ENCODE results near the gene BBS9. TPM values are rescaled to one million over a fixed set of nuclear protein-coding genes. Genes with fewer than 3 reads are reported as not detected.

Gene BBS9
- total RNA-seq, 2 experiments from 2014 or later = 16.0 to 20.4 TPM

DNA sequence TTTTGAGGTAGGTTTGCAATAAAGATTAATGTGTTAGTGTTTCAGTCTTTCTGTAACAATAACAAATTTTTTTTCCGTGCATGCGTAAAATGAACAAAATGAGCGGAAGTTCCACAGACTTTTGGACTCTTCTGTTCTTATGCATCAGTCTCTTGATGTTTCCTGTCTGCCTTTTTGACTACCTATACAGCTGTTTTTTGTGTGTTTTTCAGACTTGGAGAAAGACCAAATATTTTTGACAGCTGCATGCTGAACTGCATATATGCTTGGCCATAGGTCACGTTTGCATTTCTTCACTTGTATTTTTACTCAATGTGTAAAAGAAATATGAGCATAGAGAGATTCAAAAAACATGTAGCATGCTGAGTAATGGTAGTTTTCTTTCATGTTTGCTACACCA lies 119.3 kb downstream of the BBS9 start:
- Mint-ChIP-seq H3K9me3 (peaks cover 4% of the 10 kb centered on the region), H3K4me3 (no peak overlapping the region), H3K4me1 (ENCODE audit: low read depth) (no peaks in the 10 kb centered on the region), H3K36me3 (ENCODE audit: low read depth) (peaks cover 19% of the 10 kb centered on the region), H3K27me3 (no peaks in the 10 kb centered on the region), H3K27ac (no peak overlapping the region)
- DNase-seq (no peak), ATAC-seq (ENCODE audit: poor library complexity) (no peak)
- Histone ChIP-seq H3K36me3 (ENCODE audit: insufficient read depth, low read length) (no peaks in the 10 kb centered on the region), H3K4me3 (ENCODE audit: low read length) (no peak overlapping the region), H3K9me3 (ENCODE audit: control insufficient read depth in 1 of 2, insufficient read depth in 1 of 2, low read length in 2 of 2) (no peaks in the 10 kb centered on the region), H3K27me3 (ENCODE audit: control insufficient read depth in 1 of 2, insufficient read depth in 2 of 2, low read length in 2 of 2) (no peaks in the 10 kb centered on the region), H3K4me1 (ENCODE audit: insufficient read depth, low read length) (no peaks in the 10 kb centered on the region), H3K27ac (ENCODE audit: low read depth in 1 of 2, low read length in 2 of 2) (no peak overlapping the region)
- TF ChIP-seq, protein P1, sequence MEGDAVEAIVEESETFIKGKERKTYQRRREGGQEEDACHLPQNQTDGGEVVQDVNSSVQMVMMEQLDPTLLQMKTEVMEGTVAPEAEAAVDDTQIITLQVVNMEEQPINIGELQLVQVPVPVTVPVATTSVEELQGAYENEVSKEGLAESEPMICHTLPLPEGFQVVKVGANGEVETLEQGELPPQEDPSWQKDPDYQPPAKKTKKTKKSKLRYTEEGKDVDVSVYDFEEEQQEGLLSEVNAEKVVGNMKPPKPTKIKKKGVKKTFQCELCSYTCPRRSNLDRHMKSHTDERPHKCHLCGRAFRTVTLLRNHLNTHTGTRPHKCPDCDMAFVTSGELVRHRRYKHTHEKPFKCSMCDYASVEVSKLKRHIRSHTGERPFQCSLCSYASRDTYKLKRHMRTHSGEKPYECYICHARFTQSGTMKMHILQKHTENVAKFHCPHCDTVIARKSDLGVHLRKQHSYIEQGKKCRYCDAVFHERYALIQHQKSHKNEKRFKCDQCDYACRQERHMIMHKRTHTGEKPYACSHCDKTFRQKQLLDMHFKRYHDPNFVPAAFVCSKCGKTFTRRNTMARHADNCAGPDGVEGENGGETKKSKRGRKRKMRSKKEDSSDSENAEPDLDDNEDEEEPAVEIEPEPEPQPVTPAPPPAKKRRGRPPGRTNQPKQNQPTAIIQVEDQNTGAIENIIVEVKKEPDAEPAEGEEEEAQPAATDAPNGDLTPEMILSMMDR (IDR thresholded peaks at IDR 0.05) = no peak
- intact Hi-C loops (cut with DNase I, micrococcal nuclease) = loop anchor here in 1 of 2 experiments (5.0 kb wide), 1 partner anchor 684 kb away; no protein-coding TSS in a partner anchor
- POLR2A ChIA-PET = no interaction called here
- CTCF ChIA-PET = interaction anchor here (1.4 kb wide), 1 partner anchor 24 kb away, joined by 3 read pairs; no protein-coding TSS in a partner anchor

DNA sequence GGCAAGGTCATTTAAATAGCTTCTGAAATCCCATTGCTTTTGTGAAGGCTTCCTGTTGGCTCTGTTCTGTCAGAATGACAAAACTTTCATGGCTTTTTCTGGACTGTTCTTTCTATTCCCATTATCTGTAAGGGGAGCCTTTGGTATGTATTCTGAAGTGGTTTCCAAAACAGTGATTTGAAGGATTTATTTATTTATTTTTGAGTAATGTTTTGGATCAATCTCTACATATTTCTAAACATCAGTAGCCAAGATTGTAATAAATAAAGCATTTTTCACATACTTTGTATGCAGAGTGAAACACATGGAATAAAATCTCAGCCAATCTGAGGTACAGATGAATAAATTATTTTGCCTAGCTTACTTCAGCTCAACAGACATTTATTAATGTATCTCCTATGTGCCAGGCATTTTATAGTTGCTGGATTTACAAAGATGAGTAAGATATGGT lies 121.1 kb downstream of the BBS9 start:
- intact Hi-C loops (cut with DNase I, micrococcal nuclease) = no loop called here
- POLR2A ChIA-PET = no interaction called here
- H3K36me3 Mint-ChIP-seq (ENCODE audit: low read depth) = peaks cover 19% of the 10 kb centered on the region
- DNase-seq (no peak), ATAC-seq (ENCODE audit: poor library complexity) (no peak)
- H3K27ac ChIP-seq (ENCODE audit: low read depth in 1 of 2, low read length in 2 of 2) = no peak overlapping the region
- H3K9me3 Mint-ChIP-seq = peaks cover 4% of the 10 kb centered on the region
- no peaks in the 10 kb centered on the region for H3K4me1 Mint-ChIP-seq (ENCODE audit: low read depth)
- no peak overlapping the region for H3K27ac Mint-ChIP-seq
- no peaks in the 10 kb centered on the region for H3K4me1 ChIP-seq (ENCODE audit: insufficient read depth, low read length)
- no peaks in the 10 kb centered on the region for H3K36me3 ChIP-seq (ENCODE audit: insufficient read depth, low read length)
- H3K4me3 ChIP-seq (ENCODE audit: low read length) = no peak overlapping the region
- no peaks in the 10 kb centered on the region for H3K27me3 ChIP-seq (ENCODE audit: control insufficient read depth in 1 of 2, insufficient read depth in 2 of 2, low read length in 2 of 2)
- H3K27me3 Mint-ChIP-seq = no peaks in the 10 kb centered on the region
- TF ChIP-seq, protein P1 (IDR thresholded peaks at IDR 0.05) = no peak
- no peaks in the 10 kb centered on the region for H3K9me3 ChIP-seq (ENCODE audit: control insufficient read depth in 1 of 2, insufficient read depth in 1 of 2, low read length in 2 of 2)
- CTCF ChIA-PET = interaction anchor here (0.6 kb wide), 1 partner anchor 10 kb away, joined by 3 read pairs; no protein-coding TSS in a partner anchor
- H3K4me3 Mint-ChIP-seq = no peak overlapping the region

DNA sequence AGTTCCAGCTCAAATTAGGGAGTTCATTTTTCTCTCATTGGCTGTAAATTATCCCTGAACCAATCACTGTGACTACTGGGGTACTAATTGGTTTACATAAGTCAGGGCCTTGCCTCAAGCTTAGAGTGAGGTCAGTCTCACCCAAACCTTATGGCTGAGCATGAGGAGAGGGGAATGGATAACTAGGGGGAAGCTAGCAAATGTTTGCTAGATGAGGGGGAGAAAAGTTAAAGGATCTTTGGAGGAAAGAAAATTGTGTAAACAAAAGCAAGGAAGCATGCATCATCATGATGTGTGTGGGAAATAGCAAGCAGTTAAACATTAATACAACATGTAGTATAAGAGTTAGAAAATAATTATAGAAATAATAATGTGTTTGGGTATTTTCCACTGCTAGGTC lies 121.9 kb downstream of the BBS9 start:
- intact Hi-C loops (cut with DNase I, micrococcal nuclease) = no loop called here
- H3K27me3 Mint-ChIP-seq = no peaks in the 10 kb centered on the region
- no peak overlapping the region for H3K4me3 ChIP-seq (ENCODE audit: low read length)
- H3K9me3 ChIP-seq (ENCODE audit: control insufficient read depth in 1 of 2, insufficient read depth in 1 of 2, low read length in 2 of 2) = no peaks in the 10 kb centered on the region
- H3K36me3 Mint-ChIP-seq (ENCODE audit: low read depth) = peaks cover 21% of the 10 kb centered on the region
- H3K4me3 Mint-ChIP-seq = no peak overlapping the region
- H3K4me1 ChIP-seq (ENCODE audit: insufficient read depth, low read length) = no peaks in the 10 kb centered on the region
- H3K4me1 Mint-ChIP-seq (ENCODE audit: low read depth) = no peaks in the 10 kb centered on the region
- H3K9me3 Mint-ChIP-seq = peaks cover 4% of the 10 kb centered on the region
- H3K36me3 ChIP-seq (ENCODE audit: insufficient read depth, low read length) = no peaks in the 10 kb centered on the region
- no peak overlapping the region for H3K27ac ChIP-seq (ENCODE audit: low read depth in 1 of 2, low read length in 2 of 2)
- H3K27ac Mint-ChIP-seq = no peak overlapping the region
- TF ChIP-seq, protein P1 (IDR thresholded peaks at IDR 0.05) = no peak
- no peaks in the 10 kb centered on the region for H3K27me3 ChIP-seq (ENCODE audit: control insufficient read depth in 1 of 2, insufficient read depth in 2 of 2, low read length in 2 of 2)
- no peak for ATAC-seq (ENCODE audit: poor library complexity)
- POLR2A ChIA-PET = no interaction called here
- CTCF ChIA-PET = no interaction called here
- DNase-seq = no peak
